Ascending aorta (tissue), 2 donors: ENCODE data around the gene WNT3A. TPM values are rescaled to one million over a fixed set of nuclear protein-coding genes. Genes with fewer than 3 reads are reported as not detected.

Experiments used
- DNase-seq, 2 donors: peaks; one replicate each; pipeline ENCODE4 v3.0.0-alpha.2; 2019; ENCODE audit warnings: low spot score in 2 of 2
- H3K27ac ChIP-seq, 2 donors: fragments of 200-600 bp; sonication (generic); one replicate each; pipeline ENCODE4 v1.5.1; 2016 to 2017; ENCODE audit warnings: mild to moderate bottlenecking in 1 of 2
- H3K27me3 ChIP-seq: fragments of 200-600 bp; sonication (generic); one replicate; pipeline ENCODE4 v1.5.1; 2017
- H3K36me3 ChIP-seq, 2 donors: fragments of 200-600 bp; sonication (generic); one replicate each; pipeline ENCODE4 v1.5.1; 2016
- H3K4me1 ChIP-seq, 2 donors: fragments of 200-600 bp; sonication (generic); one replicate each; pipeline ENCODE4 v1.5.1; 2016 to 2017; ENCODE audit warnings: mild to moderate bottlenecking in 1 of 2
- H3K4me3 ChIP-seq, 2 donors: fragments of 200-600 bp; sonication (generic); one replicate each; pipeline ENCODE4 v1.5.1; 2016 to 2017; ENCODE audit warnings: mild to moderate bottlenecking in 1 of 2
- H3K9me3 ChIP-seq, 2 donors: fragments of 200-600 bp; sonication (generic); one replicate each; pipeline ENCODE4 v1.5.1; 2016
- CTCF ChIP-seq, 3 experiments: fragments of 200-600 bp in 2 of 3; fragments of 450-650 bp in 1 of 3; sonication (generic) in 2 of 3; IDR thresholded peaks; one replicate each; pipeline ENCODE4 v1.5.1; 2016 to 2019; ENCODE audit warnings: antibody characterized with exemption in 3 of 3, mild to moderate bottlenecking in 1 of 3, moderate library complexity in 1 of 3
- intact Hi-C: fragments of 100-400 bp; cut with DNase I; formaldehyde crosslinking; loops from one replicate; pipeline ENCODE4 v1.15.1; 2023
- total RNA-seq: library from RNA; depleted of rRNA; stranded (reverse); fragments of >200 nt; gene quantifications from one replicate; pipeline ENCODE4 v1.1.0, GENCODE V29; 2016

Gene WNT3A
- total RNA-seq, 1 donor from 2014 or later, result not detected

- Histone ChIP-seq H3K27ac (peak overlapping the region; percentile 95), H3K36me3 (peaks cover 41 to 51% of the 10 kb centered on the region in 2 donors), H3K27me3 (no peaks in the 10 kb centered on the region), H3K9me3 (no peaks in the 10 kb centered on the region), H3K4me1 (peaks cover 3 to 16% of the 10 kb centered on the region in 2 donors), H3K4me3 (peak overlapping the region; percentile 89 to 99)
- intact Hi-C loops, result loop anchor here (10.0 kb wide), 2 partner anchors 383 to 1403 kb away; partner anchors contain the start of genes NUP133 and RNF187
- DNase-seq, result peak in 1 of 2 donors; percentile 63
- TF ChIP-seq CTCF (IDR thresholded peaks at IDR 0.05), result no peak
Measured at GRCh38 chr1:228101614-228101993, 94.8 kb downstream of the WNT3A start.

GRCh38 chr1:228101994-228102790 is 95.4 kb downstream of the WNT3A start:
- H3K4me1 ChIP-seq, result peaks cover 3 to 16% of the 10 kb centered on the region in 2 donors

GRCh38 chr1:228102791-228103620 is 96.2 kb downstream of the WNT3A start, which contains the start of gene C1orf35:
Gene C1orf35 (minus strand): TSS chr1:228103325. CDS start chr1:228103227, 98 bp downstream.
- Histone ChIP-seq H3K9me3 (no peaks in the 10 kb centered on the region), H3K4me3 (peak within 1 kb of the TSS; percentile 89 to 99), H3K27me3 (no peaks in the 10 kb centered on the region), H3K36me3 (peaks cover 30 to 48% of the 10 kb centered on the region in 2 donors), H3K27ac (peak within 1 kb of the TSS; percentile 95), H3K4me1 (peaks cover 6 to 19% of the 10 kb centered on the region in 2 donors)
- intact Hi-C loops, result loop anchor here (1.0 to 10.0 kb wide), 3 partner anchors 20 to 1402 kb away; partner anchors contain the start of genes NUP133 and RNF187
- DNase-seq, result peak; percentile 67 to 96
- TF ChIP-seq CTCF (IDR thresholded peaks at IDR 0.05), result no peak

More at GRCh38 chr1:228101994-228102790, 95.4 kb downstream of the WNT3A start:
- Histone ChIP-seq H3K27ac (peak overlapping the region; percentile 95), H3K36me3 (peaks cover 38 to 50% of the 10 kb centered on the region in 2 donors), H3K27me3 (no peaks in the 10 kb centered on the region), H3K4me3 (peak overlapping the region; percentile 89 to 99), H3K9me3 (no peaks in the 10 kb centered on the region)
- TF ChIP-seq CTCF (IDR thresholded peaks at IDR 0.05), result no peak
- DNase-seq, result peak in 1 of 2 donors; percentile 68
- intact Hi-C loops, result loop anchor here (10.0 kb wide), 2 partner anchors 383 to 1403 kb away; partner anchors contain the start of genes NUP133 and RNF187

GRCh38 chr1:228104526-228105269 is 97.9 kb downstream of the WNT3A start:
- H3K27ac ChIP-seq, result no peak overlapping the region
- peaks cover 12 to 27% of the 10 kb centered on the region in 2 donors for H3K4me1 ChIP-seq
- DNase-seq, result no peak
- no peaks in the 10 kb centered on the region for H3K27me3 ChIP-seq
- intact Hi-C loops, result loop anchor here (10.0 kb wide), 2 partner anchors 380 to 1400 kb away; partner anchors contain the start of genes NUP133 and RNF187
- H3K36me3 ChIP-seq, result peaks cover 13 to 31% of the 10 kb centered on the region in 2 donors
- H3K4me3 ChIP-seq, result no peak overlapping the region
- H3K9me3 ChIP-seq, result no peaks in the 10 kb centered on the region
- no peak for TF ChIP-seq CTCF (IDR thresholded peaks at IDR 0.05)
